AG09309 (cell line): ENCODE results near the gene OBSCN.
A peak's percentile ranks its signal among the peaks of the same experiment; 100 is the strongest.

Experiments
- DNase-seq: peaks from one replicate; pipeline ENCODE4 v3.0.0-alpha.2; 2010; ENCODE audit warnings: low read depth
- H3K4me3 ChIP-seq: 2 replicates; pipeline ENCODE4 v1.5.1; 2011; ENCODE audit warnings: mild to moderate bottlenecking, low read depth, low read length, moderate library complexity; ENCODE audit not compliant: control insufficient read depth
- CTCF ChIP-seq: IDR thresholded peaks from 2 replicates; pipeline ENCODE4 v1.5.1; 2011; ENCODE audit warnings: mild to moderate bottlenecking, low read depth, low read length, inconsistent platforms; ENCODE audit not compliant: insufficient read depth, control insufficient read depth; ENCODE audit errors: missing control alignments

The OBSCN gene

DNA sequence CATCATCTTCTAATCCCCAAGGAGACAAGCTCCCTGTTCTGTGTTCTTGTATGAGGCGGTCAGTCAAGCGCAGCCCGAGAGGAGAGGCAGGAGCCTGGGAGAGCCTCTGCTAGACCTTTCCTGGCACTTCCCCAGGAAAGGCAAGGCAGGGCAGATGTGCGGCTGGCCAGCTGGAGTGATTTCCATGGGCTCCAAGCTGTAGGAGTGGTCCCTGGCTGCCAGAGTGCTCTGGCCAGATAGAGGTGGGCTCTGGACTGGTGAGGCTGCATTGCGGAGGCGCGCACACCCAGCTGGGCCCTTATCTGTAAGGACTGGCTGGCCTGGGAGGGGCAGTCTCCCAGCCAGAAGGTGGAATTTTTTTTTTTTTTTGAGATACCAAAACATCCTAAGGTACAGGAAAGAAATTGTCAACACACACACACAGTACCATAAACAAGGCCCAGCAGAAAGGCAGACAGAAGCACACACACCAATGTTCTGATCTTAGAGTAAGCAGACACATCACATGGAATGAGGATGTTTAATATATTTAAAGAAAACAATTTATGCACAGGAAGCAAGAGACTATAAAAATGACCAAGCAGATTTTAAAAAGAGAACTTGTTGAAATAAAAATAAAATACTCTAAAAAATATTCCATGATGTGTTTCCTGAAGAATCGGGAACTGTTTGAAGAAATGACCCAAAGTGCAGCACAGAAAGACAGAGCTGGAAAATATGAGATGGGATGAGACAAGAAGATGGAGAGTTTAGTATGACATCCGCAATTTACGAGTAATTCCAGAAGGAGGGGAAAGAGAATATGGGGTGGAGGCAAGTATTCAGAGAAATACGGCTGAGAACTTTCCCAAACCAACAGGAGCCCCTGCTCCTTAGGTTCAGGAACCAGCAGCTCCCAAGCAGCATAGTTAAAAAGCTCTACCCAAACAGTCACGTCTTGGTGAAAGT, 28.8 kb upstream of the OBSCN start:
- TF ChIP-seq CTCF = no peak
- H3K4me3 ChIP-seq = no peak overlapping the region
- no peak for DNase-seq

DNA sequence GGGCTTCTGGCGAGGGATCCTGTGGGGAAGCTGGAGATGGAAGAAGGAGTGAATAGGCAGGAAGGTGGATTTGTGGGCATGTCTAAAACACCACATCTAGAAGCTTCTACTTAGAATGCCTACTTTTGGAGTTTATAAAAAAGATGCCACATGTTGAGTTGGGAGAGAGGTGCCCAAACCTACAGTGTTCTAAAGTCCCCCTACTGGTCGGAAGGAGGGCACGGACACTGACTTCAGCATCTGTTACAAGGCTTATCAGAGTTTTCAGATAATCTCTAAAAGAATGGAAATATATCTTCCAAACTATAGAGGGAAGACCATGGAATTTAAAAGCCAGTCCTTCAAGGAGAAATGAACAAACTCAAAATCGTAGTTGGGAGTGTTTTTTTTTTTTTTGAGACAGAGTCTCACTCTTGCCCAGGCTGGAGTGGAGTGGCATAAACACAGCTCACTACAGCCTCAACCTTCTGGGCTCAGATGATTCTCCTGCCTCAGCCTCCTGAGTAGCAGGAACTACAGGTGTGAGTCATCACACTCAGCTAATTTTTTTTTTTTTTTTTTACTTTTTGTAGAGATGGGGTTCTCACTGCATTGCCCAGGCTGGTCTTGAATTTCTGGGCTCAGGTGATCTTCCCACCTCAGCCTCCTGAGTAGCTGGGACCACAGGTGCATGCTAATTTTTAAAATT, 27.4 kb upstream of the OBSCN start:
- no peak for DNase-seq
- TF ChIP-seq CTCF = peak; percentile 22
- no peak overlapping the region for H3K4me3 ChIP-seq

DNA sequence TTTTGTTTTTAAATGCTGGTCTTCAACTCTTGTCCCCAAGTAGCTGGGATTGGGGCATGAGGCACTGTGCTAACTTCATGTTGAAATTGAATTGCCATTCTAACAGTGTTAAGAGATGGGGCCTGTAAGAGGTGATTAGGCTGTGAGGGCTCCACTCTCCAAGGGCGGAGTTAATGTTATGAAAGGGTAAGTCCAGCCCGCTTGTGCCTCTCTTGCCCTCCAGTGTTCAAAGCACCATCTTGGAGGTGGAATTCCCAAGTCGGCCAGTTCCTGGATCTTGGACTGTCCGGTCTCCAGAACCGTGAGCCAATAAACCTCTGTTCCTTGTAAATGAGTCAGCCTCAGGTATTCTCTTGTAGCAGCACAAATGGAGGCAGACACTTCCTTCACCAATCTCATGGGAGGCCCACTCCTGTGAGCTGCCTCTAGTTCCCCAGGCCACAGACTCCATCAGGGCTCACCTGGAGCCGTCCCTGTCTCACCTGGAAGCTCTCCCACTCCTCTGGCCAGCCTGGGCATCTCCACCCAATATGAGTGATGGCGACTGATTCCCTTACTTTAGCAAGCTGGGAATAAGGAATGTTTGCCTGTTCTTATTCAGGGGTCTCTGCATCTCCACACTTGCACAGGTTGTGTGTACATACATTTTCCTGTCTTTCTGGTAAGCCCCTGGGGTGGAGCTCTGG, 26.7 kb upstream of the OBSCN start:
- no peak overlapping the region for H3K4me3 ChIP-seq
- no peak for DNase-seq
- TF ChIP-seq CTCF = no peak

DNA sequence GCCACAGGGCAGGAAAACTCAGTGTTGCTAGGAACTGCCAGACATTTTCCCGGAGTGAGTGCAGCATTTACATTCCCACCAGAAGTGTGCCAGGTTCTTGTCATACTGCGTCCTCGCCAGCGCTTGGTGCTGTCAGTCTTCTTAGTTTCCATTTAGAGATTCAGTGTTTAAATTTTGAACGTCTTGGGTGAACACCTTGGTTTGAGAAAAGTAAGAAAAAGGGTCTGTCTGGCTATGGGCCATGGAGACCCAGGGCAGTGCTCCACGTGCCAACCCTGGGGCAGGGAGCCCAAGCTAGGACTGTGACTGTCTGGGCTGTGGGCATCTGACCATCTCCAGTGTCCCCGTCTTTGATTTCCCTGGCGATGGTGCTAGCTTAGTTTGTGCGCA, 26.2 kb upstream of the OBSCN start:
- no peak overlapping the region for H3K4me3 ChIP-seq
- no peak for TF ChIP-seq CTCF
- no peak for DNase-seq

DNA sequence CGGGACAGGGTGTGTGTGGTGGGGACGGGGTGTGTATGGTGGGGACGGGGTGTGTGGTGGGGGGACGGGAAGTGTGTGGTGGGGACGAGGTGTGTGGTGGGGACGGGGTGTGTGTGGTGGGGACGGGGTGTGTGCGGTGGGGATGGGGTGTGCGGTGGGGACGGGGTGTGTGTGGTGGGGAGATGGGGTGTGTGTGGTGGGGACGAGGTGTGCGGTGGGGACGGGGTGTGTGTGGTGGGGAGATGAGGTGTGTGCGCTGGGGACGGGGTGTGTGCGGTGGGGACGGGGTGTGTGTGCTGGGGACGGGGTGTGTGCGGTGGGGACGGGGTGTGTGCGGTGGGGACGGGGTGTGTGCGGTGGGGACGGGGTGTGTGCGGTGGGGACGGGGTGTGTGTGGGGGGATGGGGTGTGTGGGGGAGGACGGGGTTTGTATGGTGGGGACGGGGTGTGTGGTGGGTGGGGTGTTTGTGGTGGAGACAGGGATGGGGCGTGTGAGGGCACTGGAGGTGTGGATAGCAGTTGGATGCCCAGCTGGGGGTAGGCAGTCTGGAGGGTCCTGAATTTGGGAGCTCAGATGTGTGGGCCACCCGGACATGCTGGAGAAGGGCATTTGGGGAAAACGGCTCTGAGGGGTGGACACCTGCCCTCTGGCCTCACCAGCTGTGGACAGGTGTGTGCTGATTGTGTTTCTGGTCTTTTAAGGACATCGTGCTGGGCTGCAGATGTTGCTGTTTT, 25.4 kb upstream of the OBSCN start:
- no peak overlapping the region for H3K4me3 ChIP-seq

More for the DNA sequence above, 25.4 kb upstream of the OBSCN start:
- no peak for TF ChIP-seq CTCF
- DNase-seq = no peak
